Measurements from ENCODE around the gene CUL3. TPM values are rescaled to one million over a fixed set of nuclear protein-coding genes. Genes with fewer than 3 reads are reported as not detected.

Gene CUL3
- total RNA-seq, 1 experiment from 2014 or later = 104 TPM

GRCh38 chr2:224532441-224532840 is 52.7 kb downstream of the CUL3 start:
- Histone ChIP-seq H3K36me3 (ENCODE audit: control insufficient read depth, insufficient read depth, low read length) (peaks cover 3% of the 10 kb centered on the region; the same call in 1 of the 2 replicates), H3K27ac (ENCODE audit: low read length) (no peak overlapping the region), H3K9me3 (ENCODE audit: control insufficient read depth, insufficient read depth, low read depth, low read length) (no peaks in the 10 kb centered on the region), H3K4me3 (ENCODE audit: low read depth in 2 of 2, low read length in 2 of 2) (no peak overlapping the region), H3K27me3 (ENCODE audit: control insufficient read depth, insufficient read depth, low read length) (no peaks in the 10 kb centered on the region), H3K4me1 (ENCODE audit: control insufficient read depth, insufficient read depth, low read length) (no peaks in the 10 kb centered on the region)
- ATAC-seq (no peak), DNase-seq (ENCODE audit: low read depth, low spot score) (no peak)
- BruUV-seq (replicated peaks) = no TSS peak
- in situ Hi-C loops (cut with HindIII; ENCODE audit: low pct_unique_long_range_greater_than_20kb, low sequenced_read_pairs) = no loop called here
- POLR2A ChIA-PET = no interaction called here
- intact Hi-C loops (cut with micrococcal nuclease; ENCODE audit: unreplicated experiment) = no loop called here
- CTCF ChIA-PET = no interaction called here
- TF ChIP-seq POLR2AphosphoS5 (IDR thresholded peaks at IDR 0.05; ENCODE audit: low read depth, low read length) = no peak
- no peak for TF ChIP-seq CTCF (IDR thresholded peaks at IDR 0.05)
- no peak for TF ChIP-seq REST (IDR thresholded peaks at IDR 0.05; ENCODE audit: insufficient read depth in 1 of 2, low read depth in 2 of 2, low read length in 1 of 2)

- intact Hi-C loops (cut with micrococcal nuclease; ENCODE audit: unreplicated experiment) = no loop called here
- CTCF ChIA-PET = no interaction called here
These were observed 57.0 kb downstream of the CUL3 start for GRCh38 chr2:224528171-224528570.

More at GRCh38 chr2:224528171-224528570, 57.0 kb downstream of the CUL3 start:
- no peak for TF ChIP-seq REST (IDR thresholded peaks at IDR 0.05; ENCODE audit: insufficient read depth in 1 of 2, low read depth in 2 of 2, low read length in 1 of 2)
- TF ChIP-seq CTCF (IDR thresholded peaks at IDR 0.05) = no peak
- TF ChIP-seq POLR2AphosphoS5 (IDR thresholded peaks at IDR 0.05; ENCODE audit: low read depth, low read length) = no peak
- TF ChIP-seq SIN3A (IDR thresholded peaks at IDR 0.05; ENCODE audit: borderline replicate concordance, insufficient read depth, low read depth, low read length) = no peak
- no peak for TF ChIP-seq TCF7L2 (IDR thresholded peaks at IDR 0.05; ENCODE audit: low read depth, low read length)
- no TSS peak for BruUV-seq (replicated peaks)
- DNase-seq (ENCODE audit: low read depth, low spot score) (no peak), ATAC-seq (no peak)
- POLR2A ChIA-PET = no interaction called here
- Histone ChIP-seq H3K27me3 (ENCODE audit: control insufficient read depth, insufficient read depth, low read length) (no peaks in the 10 kb centered on the region), H3K4me1 (ENCODE audit: control insufficient read depth, insufficient read depth, low read length) (peaks cover 18% of the 10 kb centered on the region), H3K4me3 (ENCODE audit: low read depth in 2 of 2, low read length in 2 of 2) (no peak overlapping the region), H3K27ac (ENCODE audit: low read length) (no peak overlapping the region), H3K9me3 (ENCODE audit: control insufficient read depth, insufficient read depth, low read depth, low read length) (no peaks in the 10 kb centered on the region), H3K36me3 (ENCODE audit: control insufficient read depth, insufficient read depth, low read length) (no peaks in the 10 kb centered on the region)
- in situ Hi-C loops (cut with HindIII; ENCODE audit: low pct_unique_long_range_greater_than_20kb, low sequenced_read_pairs) = no loop called here
